ENCODE measurements around the gene GDI2.

GDI2 gene

DNA sequence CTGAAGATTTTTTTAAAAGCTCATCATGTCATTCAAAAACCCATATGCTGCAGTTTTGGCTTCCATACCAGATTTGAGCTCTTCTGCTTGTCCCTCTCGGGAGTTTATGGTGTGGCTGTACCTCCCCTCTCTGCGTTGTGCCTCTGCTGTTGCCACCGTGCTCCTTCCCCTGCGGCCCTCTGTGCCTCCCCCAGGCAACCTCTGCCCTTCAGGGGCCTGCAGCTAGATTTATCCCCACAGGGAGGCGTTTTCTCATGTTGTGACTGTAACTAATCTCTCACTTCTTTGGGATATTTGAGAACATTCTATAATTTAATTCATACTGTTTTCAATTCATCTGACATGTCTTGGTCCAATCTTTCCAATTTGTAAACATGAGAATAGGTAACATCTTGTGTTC lies 75.9 kb downstream of the GDI2 start:
- TF ChIP-seq CTCF (IDR thresholded peaks at IDR 0.05; ENCODE audit: control insufficient read depth, insufficient read depth, low read depth, low read length, missing control alignments), result no peak
- no peak overlapping the region for H3K4me3 ChIP-seq (ENCODE audit: control insufficient read depth, low read depth, low read length)
- DNase-seq (ENCODE audit: low read depth), result no peak

GRCh38 chr10:5736591-5736990 lies 76.6 kb downstream of the GDI2 start:
- H3K4me3 ChIP-seq (ENCODE audit: control insufficient read depth, low read depth, low read length), result no peak overlapping the region
- no peak for DNase-seq (ENCODE audit: low read depth)
- TF ChIP-seq CTCF (IDR thresholded peaks at IDR 0.05; ENCODE audit: control insufficient read depth, insufficient read depth, low read depth, low read length, missing control alignments), result no peak

DNA sequence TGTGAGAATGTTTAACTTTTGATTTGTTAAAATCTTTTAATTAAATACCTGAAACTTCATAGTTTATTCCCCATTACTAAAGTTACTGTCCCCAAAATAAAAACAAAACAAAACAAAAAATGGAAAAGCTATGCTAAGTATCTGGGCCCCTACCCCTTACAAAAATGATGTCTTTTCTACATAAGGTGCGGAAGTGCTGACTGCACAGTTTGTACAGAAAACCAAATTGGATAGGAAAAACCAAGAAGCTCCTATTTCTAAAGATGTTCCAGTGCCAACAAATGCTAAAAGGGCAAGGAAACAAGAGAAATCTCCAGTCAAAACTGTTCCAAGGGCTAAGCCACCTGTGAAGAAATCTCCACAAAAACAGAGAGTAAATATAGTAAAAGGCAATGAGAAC lies 78.1 kb downstream of the GDI2 start:
- TF ChIP-seq CTCF (IDR thresholded peaks at IDR 0.05; ENCODE audit: control insufficient read depth, insufficient read depth, low read depth, low read length, missing control alignments), result no peak
- no peak overlapping the region for H3K4me3 ChIP-seq (ENCODE audit: control insufficient read depth, low read depth, low read length)
- DNase-seq (ENCODE audit: low read depth), result no peak

GRCh38 chr10:5732141-5732540 lies 81.1 kb downstream of the GDI2 start:
- no peak for TF ChIP-seq CTCF (IDR thresholded peaks at IDR 0.05; ENCODE audit: control insufficient read depth, insufficient read depth, low read depth, low read length, missing control alignments)
- DNase-seq (ENCODE audit: low read depth), result no peak
- no peak overlapping the region for H3K4me3 ChIP-seq (ENCODE audit: control insufficient read depth, low read depth, low read length)

- DNase-seq (ENCODE audit: low read depth), result no peak
- H3K4me3 ChIP-seq (ENCODE audit: control insufficient read depth, low read depth, low read length), result no peak overlapping the region
- no peak for TF ChIP-seq CTCF (IDR thresholded peaks at IDR 0.05; ENCODE audit: control insufficient read depth, insufficient read depth, low read depth, low read length, missing control alignments)
Observed at GRCh38 chr10:5731559-5731958, 81.7 kb downstream of the GDI2 start.

DNA sequence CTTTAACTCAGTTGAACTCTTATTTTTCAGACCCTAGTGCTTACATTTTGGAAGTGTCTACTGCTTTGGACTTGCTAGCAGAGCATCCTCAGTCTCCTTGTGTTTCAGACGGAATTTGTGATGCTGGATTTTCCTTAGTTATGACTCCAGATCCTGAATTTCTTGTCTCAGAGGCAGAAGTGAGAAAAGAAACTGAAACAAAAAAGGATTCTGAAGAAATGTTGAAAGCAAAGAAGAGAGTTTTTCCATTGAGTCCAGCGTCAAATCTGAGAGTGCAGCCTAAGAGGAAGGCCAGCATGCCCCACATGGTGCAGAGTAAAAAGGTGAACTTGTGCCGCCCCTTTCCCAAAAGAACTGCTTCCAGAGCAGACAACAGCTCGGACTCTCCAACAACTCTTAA lies 82.5 kb downstream of the GDI2 start:
- no peak overlapping the region for H3K4me3 ChIP-seq (ENCODE audit: control insufficient read depth, low read depth, low read length)
- no peak for TF ChIP-seq CTCF (IDR thresholded peaks at IDR 0.05; ENCODE audit: control insufficient read depth, insufficient read depth, low read depth, low read length, missing control alignments)
- no peak for DNase-seq (ENCODE audit: low read depth)

DNA sequence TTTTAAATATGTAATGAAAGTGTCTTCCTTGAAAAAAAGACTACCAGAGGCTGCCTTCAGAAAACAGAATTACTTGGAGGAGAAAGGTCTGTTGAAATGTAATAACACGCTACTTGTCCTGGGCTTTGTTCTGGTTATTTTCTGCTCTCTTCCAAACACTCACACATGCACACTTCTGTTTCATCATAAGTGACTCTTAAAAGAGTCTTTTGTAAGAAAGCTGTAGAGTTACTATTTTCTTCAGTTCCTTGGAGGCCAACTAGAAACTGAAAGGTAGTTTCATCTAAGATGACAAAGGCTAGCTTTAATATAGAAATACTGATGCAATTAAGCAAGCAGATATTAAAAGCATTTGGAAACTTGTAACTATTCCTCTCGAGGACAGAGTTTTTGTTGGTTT lies 89.5 kb downstream of the GDI2 start:
- DNase-seq (ENCODE audit: low read depth), result no peak
- TF ChIP-seq CTCF (IDR thresholded peaks at IDR 0.05; ENCODE audit: control insufficient read depth, insufficient read depth, low read depth, low read length, missing control alignments), result no peak
- no peak overlapping the region for H3K4me3 ChIP-seq (ENCODE audit: control insufficient read depth, low read depth, low read length)

All from AG09309 (cell line).